Fibroblast of the aortic adventitia (primary cell): ENCODE measurements around the gene PPDPF. TPM values are rescaled to one million over a fixed set of nuclear protein-coding genes. Genes with fewer than 3 reads are reported as not detected.

ENCODE experiments used
- DNase-seq: peaks from one replicate; pipeline ENCODE4 v3.0.0-alpha.2; 2010; ENCODE audit warnings: low read depth
- H3K4me3 ChIP-seq: 2 replicates; pipeline ENCODE4 v1.5.1; 2011; ENCODE audit warnings: low read depth, mild to moderate bottlenecking, control low read depth, low read length, moderate library complexity
- CTCF ChIP-seq: IDR thresholded peaks from 2 replicates; pipeline ENCODE4 v1.5.1; 2011; ENCODE audit warnings: mild to moderate bottlenecking, low read length, control low read depth, inconsistent platforms; ENCODE audit not compliant: insufficient read depth
- total RNA-seq: library from RNA; depleted of rRNA; stranded (reverse); fragments of >200 nt; gene quantifications from 2 replicates; pipeline ENCODE4 v1.2.3, GENCODE V29; 2012; ENCODE audit warnings: low replicate concordance

Gene PPDPF
- total RNA-seq, 1 donor = 97.0 TPM

- no peak overlapping the region for H3K4me3 ChIP-seq
- no peak for TF ChIP-seq CTCF
- DNase-seq = no peak
Measured at GRCh38 chr20:63487781-63488241, 32.8 kb upstream of the PPDPF start.

GRCh38 chr20:63488315-63489251 is 32.0 kb upstream of the PPDPF start:
- TF ChIP-seq CTCF = no peak
- DNase-seq = no peak
- no peak overlapping the region for H3K4me3 ChIP-seq

GRCh38 chr20:63490416-63490815 is 30.1 kb upstream of the PPDPF start:
- H3K4me3 ChIP-seq = no peak overlapping the region
- DNase-seq = no peak
- no peak for TF ChIP-seq CTCF

GRCh38 chr20:63491078-63491477 is 29.5 kb upstream of the PPDPF start:
- DNase-seq = no peak
- H3K4me3 ChIP-seq = no peak overlapping the region
- TF ChIP-seq CTCF = no peak

- no peak for DNase-seq
- no peak overlapping the region for H3K4me3 ChIP-seq
- no peak for TF ChIP-seq CTCF
Measured at GRCh38 chr20:63491635-63492230, 28.8 kb upstream of the PPDPF start.

GRCh38 chr20:63492518-63492917 is 28.0 kb upstream of the PPDPF start:
- no peak for TF ChIP-seq CTCF
- DNase-seq = no peak
- no peak overlapping the region for H3K4me3 ChIP-seq
